ENCODE data around the gene CCRL2. TPM values are rescaled to one million over a fixed set of nuclear protein-coding genes. Genes with fewer than 3 reads are reported as not detected.

CCRL2 gene
- total and polyA plus RNA-seq, 9 of the 15 experiments (the other 6 are each of a cell fraction or from before 2014, with no cell fraction given), result 3.4 to 5.7 (median 4.0) TPM

- TF ChIP-seq, protein P1, sequence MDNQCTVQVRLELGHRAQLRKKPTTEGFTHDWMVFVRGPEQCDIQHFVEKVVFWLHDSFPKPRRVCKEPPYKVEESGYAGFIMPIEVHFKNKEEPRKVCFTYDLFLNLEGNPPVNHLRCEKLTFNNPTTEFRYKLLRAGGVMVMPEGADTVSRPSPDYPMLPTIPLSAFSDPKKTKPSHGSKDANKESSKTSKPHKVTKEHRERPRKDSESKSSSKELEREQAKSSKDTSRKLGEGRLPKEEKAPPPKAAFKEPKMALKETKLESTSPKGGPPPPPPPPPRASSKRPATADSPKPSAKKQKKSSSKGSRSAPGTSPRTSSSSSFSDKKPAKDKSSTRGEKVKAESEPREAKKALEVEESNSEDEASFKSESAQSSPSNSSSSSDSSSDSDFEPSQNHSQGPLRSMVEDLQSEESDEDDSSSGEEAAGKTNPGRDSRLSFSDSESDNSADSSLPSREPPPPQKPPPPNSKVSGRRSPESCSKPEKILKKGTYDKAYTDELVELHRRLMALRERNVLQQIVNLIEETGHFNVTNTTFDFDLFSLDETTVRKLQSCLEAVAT (IDR thresholded peaks at IDR 0.05), result peak in 1 of 2 experiments; percentile 23; a peak in 1 of 4 replicates
- TF ChIP-seq, protein P2, sequence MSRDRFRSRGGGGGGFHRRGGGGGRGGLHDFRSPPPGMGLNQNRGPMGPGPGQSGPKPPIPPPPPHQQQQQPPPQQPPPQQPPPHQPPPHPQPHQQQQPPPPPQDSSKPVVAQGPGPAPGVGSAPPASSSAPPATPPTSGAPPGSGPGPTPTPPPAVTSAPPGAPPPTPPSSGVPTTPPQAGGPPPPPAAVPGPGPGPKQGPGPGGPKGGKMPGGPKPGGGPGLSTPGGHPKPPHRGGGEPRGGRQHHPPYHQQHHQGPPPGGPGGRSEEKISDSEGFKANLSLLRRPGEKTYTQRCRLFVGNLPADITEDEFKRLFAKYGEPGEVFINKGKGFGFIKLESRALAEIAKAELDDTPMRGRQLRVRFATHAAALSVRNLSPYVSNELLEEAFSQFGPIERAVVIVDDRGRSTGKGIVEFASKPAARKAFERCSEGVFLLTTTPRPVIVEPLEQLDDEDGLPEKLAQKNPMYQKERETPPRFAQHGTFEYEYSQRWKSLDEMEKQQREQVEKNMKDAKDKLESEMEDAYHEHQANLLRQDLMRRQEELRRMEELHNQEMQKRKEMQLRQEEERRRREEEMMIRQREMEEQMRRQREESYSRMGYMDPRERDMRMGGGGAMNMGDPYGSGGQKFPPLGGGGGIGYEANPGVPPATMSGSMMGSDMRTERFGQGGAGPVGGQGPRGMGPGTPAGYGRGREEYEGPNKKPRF (IDR thresholded peaks at IDR 0.05; ENCODE audit: low read depth, low read length), result no peak
- TF ChIP-seq NR2F6 (CRISPR knock-in tag; IDR thresholded peaks at IDR 0.05) (no peak), ZNF561 (CRISPR knock-in tag; conservative IDR thresholded peaks at IDR 0.05) (peak; percentile 70; the same call in 1 of the 2 replicates), L3MBTL2 (IDR thresholded peaks at IDR 0.05) (peak; percentile 99), FOSL1 (tag; conservative IDR thresholded peaks at IDR 0.05) (peak; percentile 92), ZNF583 (CRISPR knock-in tag; IDR thresholded peaks at IDR 0.05) (peak; percentile 77; the same call in 1 of the 2 replicates), ZNF41 (CRISPR knock-in tag; conservative IDR thresholded peaks at IDR 0.05) (peak; percentile 63; the same call in 1 of the 2 replicates), MCM2 (IDR thresholded peaks at IDR 0.05; ENCODE audit: low read depth) (no peak), NCOA2 (IDR thresholded peaks at IDR 0.05; ENCODE audit: partially characterized antibody in 2 of 2) (peak in 1 of 2 experiments; percentile 78), FOXJ2 (tag; IDR thresholded peaks at IDR 0.05) (peak; percentile 87), DMBX1 (CRISPR knock-in tag; IDR thresholded peaks at IDR 0.05; ENCODE audit: borderline replicate concordance) (peak; percentile 93), THAP12 (CRISPR knock-in tag; IDR thresholded peaks at IDR 0.05) (no peak), SUPT5H (IDR thresholded peaks at IDR 0.05) (peak; percentile 61), HEY1 (CRISPR knock-in tag; IDR thresholded peaks at IDR 0.05; ENCODE audit: borderline replicate concordance) (no peak), ZNF347 (CRISPR knock-in tag; IDR thresholded peaks at IDR 0.05; ENCODE audit: low read depth) (no peak), TAF15 (IDR thresholded peaks at IDR 0.05; ENCODE audit: low read depth, low read length) (no peak), BCL6 (CRISPR knock-in tag; IDR thresholded peaks at IDR 0.05) (peak; percentile 23; the same call in 1 of the 2 replicates), GTF2F1 (IDR thresholded peaks at IDR 0.05; ENCODE audit: low read depth, low read length) (no peak)
- TF ChIP-seq, protein P3, sequence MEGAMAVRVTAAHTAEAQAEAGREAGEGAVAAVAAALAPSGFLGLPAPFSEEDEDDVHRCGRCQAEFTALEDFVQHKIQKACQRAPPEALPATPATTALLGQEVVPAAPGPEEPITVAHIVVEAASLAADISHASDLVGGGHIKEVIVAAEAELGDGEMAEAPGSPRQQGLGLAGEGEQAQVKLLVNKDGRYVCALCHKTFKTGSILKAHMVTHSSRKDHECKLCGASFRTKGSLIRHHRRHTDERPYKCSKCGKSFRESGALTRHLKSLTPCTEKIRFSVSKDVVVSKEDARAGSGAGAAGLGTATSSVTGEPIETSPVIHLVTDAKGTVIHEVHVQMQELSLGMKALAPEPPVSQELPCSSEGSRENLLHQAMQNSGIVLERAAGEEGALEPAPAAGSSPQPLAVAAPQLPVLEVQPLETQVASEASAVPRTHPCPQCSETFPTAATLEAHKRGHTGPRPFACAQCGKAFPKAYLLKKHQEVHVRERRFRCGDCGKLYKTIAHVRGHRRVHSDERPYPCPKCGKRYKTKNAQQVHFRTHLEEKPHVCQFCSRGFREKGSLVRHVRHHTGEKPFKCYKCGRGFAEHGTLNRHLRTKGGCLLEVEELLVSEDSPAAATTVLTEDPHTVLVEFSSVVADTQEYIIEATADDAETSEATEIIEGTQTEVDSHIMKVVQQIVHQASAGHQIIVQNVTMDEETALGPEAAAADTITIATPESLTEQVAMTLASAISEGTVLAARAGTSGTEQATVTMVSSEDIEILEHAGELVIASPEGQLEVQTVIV (CRISPR knock-in tag; IDR thresholded peaks at IDR 0.05; ENCODE audit: borderline replicate concordance), result no peak
Observed at GRCh38 chr3:46406788-46407611, at the start of gene CCRL2, which contains the start of gene CCR5AS (continued).
